Panc1 (cell line): ENCODE data around the gene TYRP1. TPM values are rescaled to one million over a fixed set of nuclear protein-coding genes. Genes with fewer than 3 reads are reported as not detected.
"Not testable (repeated sequence)": the region's sequence is repeated elsewhere in the genome, so short reads cannot be mapped to it uniquely, and the experiment has no call there.

Experiments
- ATAC-seq: fragments of 200-7000 bp; cut with Tn5 transposase; 2 replicates; pipeline ENCODE4 v1.9.1; 2020; ENCODE audit warnings: mild to moderate bottlenecking, moderate library complexity
- BruUV-seq: library from RNA; stranded (reverse); fragments of 400-500 nt; replicated peaks from 2 replicates; lab custom pipeline; 2021; lab: Mats Ljungman, UMichigan
- CTCF ChIA-PET: fragments of 300-600 bp; sonication (Branson Sonifier 250); formaldehyde crosslinking; loops from one replicate; lab custom pipeline; 2022; ENCODE audit warnings: antibody characterized with exemption; lab: Charles Lee
- POLR2A ChIA-PET: fragments of 300-600 bp; sonication (Branson Sonifier 250); formaldehyde crosslinking; loops from one replicate; lab custom pipeline; 2022; ENCODE audit warnings: antibody characterized with exemption; lab: Charles Lee
- DNase-seq: peaks from one replicate; pipeline ENCODE4 v3.0.0-alpha.2; 2010; ENCODE audit warnings: low read depth, low spot score
- H3K27ac ChIP-seq: 2 replicates; pipeline ENCODE4 v1.5.1; 2011; ENCODE audit warnings: mild to moderate bottlenecking, low read length, inconsistent platforms
- H3K27me3 ChIP-seq: fragments of 200-500 bp; sonication (Bioruptor generic); 2 replicates; pipeline ENCODE4 v1.6.0; 2014; ENCODE audit warnings: low read length, inconsistent platforms; ENCODE audit not compliant: control insufficient read depth, insufficient read depth
- H3K36me3 ChIP-seq: fragments of 200-500 bp; sonication (Bioruptor generic); 2 replicates; pipeline ENCODE4 v1.5.1; 2014; ENCODE audit warnings: inconsistent platforms, mild to moderate bottlenecking, low read length, moderate library complexity; ENCODE audit not compliant: control insufficient read depth, insufficient read depth
- H3K4me1 ChIP-seq: 2 replicates; pipeline ENCODE4 v1.5.1; 2011; ENCODE audit warnings: inconsistent platforms, mild to moderate bottlenecking, low read length, moderate library complexity; ENCODE audit not compliant: control insufficient read depth, insufficient read depth
- H3K4me3 ChIP-seq, 2 experiments: 2 replicates each; pipeline ENCODE4 v1.5.1; 2011 to 2012; ENCODE audit warnings: low read depth in 2 of 2, low read length in 2 of 2, mild to moderate bottlenecking in 2 of 2, inconsistent platforms in 1 of 2, moderate library complexity in 1 of 2
- H3K9me3 ChIP-seq: fragments of 200-500 bp; sonication (Bioruptor generic); 2 replicates; pipeline ENCODE4 v1.5.1; 2014; ENCODE audit warnings: low read depth, mild to moderate bottlenecking, inconsistent platforms, low read length, moderate library complexity; ENCODE audit not compliant: control insufficient read depth, insufficient read depth
- POLR2AphosphoS5 ChIP-seq: IDR thresholded peaks from 2 replicates; pipeline ENCODE4 v1.6.1; 2012; ENCODE audit warnings: mild to moderate bottlenecking, low read depth, low read length, moderate library complexity
- SIN3A ChIP-seq: IDR thresholded peaks from 2 replicates; pipeline ENCODE4 v1.6.1; 2012; ENCODE audit warnings: low read depth, mild to moderate bottlenecking, low read length, moderate library complexity, borderline replicate concordance; ENCODE audit not compliant: insufficient read depth
- TCF7L2 ChIP-seq: IDR thresholded peaks from 2 replicates; pipeline ENCODE4 v1.6.1; 2011; ENCODE audit warnings: mild to moderate bottlenecking, low read depth, low read length, inconsistent platforms
- in situ Hi-C: cut with HindIII; loops from 2 replicates; pipeline ENCODE4 v1.10.0; 2016; ENCODE audit warnings: low sequenced_read_pairs, low pct_unique_long_range_greater_than_20kb
- intact Hi-C: fragments of 100-400 bp; cut with micrococcal nuclease; formaldehyde crosslinking; loops from one replicate; pipeline ENCODE4 v1.10.0; 2022; ENCODE audit not compliant: unreplicated experiment
- total RNA-seq: library from RNA; stranded (reverse); gene quantifications from one replicate; pipeline ENCODE4 v1.2.1, GENCODE V29; 2021; ENCODE audit not compliant: unreplicated experiment
- TF ChIP-seq, protein P1 (sequence below), 2 experiments: IDR thresholded peaks; 2 replicates each; pipeline ENCODE4 v1.6.1; 2011 to 2012; ENCODE audit warnings: low read depth in 2 of 2, control low read depth in 1 of 2, low read length in 1 of 2, mild to moderate bottlenecking in 1 of 2, moderate library complexity in 1 of 2; ENCODE audit not compliant: insufficient read depth in 1 of 2
- TF ChIP-seq, protein P2 (sequence below): fragments of 450-650 bp; IDR thresholded peaks from 2 replicates; pipeline ENCODE4 v1.5.1; 2017; ENCODE audit warnings: mild to moderate bottlenecking

The TYRP1 gene
- total RNA-seq, 1 experiment from 2014 or later = 0.23 TPM

DNA sequence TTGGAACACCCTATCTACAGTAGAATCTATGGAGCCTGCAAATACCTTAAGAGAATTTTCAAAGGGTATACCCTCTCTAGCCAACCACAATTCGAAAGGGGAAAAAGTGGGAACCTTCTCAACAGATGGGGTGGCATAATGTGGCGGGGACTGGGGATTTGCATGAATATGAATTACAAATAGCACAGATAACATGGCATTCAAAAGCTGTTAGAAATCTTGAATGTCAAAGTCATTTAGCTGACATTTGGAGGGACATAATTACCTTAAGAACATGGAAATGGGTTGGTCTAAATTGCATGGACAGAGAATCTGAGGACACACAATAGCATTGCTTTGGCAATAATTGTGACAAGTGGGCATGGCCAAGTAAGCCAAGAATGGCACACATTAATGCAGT is 23.2 kb upstream of the TYRP1 start:
- no peak overlapping the region for H3K4me3 ChIP-seq
- TF ChIP-seq TCF7L2 (no peak), POLR2AphosphoS5 (no peak), SIN3A (no peak)
- TF ChIP-seq, protein P1, sequence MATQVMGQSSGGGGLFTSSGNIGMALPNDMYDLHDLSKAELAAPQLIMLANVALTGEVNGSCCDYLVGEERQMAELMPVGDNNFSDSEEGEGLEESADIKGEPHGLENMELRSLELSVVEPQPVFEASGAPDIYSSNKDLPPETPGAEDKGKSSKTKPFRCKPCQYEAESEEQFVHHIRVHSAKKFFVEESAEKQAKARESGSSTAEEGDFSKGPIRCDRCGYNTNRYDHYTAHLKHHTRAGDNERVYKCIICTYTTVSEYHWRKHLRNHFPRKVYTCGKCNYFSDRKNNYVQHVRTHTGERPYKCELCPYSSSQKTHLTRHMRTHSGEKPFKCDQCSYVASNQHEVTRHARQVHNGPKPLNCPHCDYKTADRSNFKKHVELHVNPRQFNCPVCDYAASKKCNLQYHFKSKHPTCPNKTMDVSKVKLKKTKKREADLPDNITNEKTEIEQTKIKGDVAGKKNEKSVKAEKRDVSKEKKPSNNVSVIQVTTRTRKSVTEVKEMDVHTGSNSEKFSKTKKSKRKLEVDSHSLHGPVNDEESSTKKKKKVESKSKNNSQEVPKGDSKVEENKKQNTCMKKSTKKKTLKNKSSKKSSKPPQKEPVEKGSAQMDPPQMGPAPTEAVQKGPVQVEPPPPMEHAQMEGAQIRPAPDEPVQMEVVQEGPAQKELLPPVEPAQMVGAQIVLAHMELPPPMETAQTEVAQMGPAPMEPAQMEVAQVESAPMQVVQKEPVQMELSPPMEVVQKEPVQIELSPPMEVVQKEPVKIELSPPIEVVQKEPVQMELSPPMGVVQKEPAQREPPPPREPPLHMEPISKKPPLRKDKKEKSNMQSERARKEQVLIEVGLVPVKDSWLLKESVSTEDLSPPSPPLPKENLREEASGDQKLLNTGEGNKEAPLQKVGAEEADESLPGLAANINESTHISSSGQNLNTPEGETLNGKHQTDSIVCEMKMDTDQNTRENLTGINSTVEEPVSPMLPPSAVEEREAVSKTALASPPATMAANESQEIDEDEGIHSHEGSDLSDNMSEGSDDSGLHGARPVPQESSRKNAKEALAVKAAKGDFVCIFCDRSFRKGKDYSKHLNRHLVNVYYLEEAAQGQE (IDR thresholded peaks at IDR 0.05; ENCODE audit: insufficient read depth in 1 of 2, low read depth in 2 of 2, low read length in 1 of 2) = no peak
- TF ChIP-seq, protein P2, sequence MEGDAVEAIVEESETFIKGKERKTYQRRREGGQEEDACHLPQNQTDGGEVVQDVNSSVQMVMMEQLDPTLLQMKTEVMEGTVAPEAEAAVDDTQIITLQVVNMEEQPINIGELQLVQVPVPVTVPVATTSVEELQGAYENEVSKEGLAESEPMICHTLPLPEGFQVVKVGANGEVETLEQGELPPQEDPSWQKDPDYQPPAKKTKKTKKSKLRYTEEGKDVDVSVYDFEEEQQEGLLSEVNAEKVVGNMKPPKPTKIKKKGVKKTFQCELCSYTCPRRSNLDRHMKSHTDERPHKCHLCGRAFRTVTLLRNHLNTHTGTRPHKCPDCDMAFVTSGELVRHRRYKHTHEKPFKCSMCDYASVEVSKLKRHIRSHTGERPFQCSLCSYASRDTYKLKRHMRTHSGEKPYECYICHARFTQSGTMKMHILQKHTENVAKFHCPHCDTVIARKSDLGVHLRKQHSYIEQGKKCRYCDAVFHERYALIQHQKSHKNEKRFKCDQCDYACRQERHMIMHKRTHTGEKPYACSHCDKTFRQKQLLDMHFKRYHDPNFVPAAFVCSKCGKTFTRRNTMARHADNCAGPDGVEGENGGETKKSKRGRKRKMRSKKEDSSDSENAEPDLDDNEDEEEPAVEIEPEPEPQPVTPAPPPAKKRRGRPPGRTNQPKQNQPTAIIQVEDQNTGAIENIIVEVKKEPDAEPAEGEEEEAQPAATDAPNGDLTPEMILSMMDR = no peak
- H3K27ac ChIP-seq = no peak overlapping the region
- no peaks in the 10 kb centered on the region for H3K4me1 ChIP-seq
- CTCF ChIA-PET = no interaction called here
- no peaks in the 10 kb centered on the region for H3K27me3 ChIP-seq
- H3K9me3 ChIP-seq = no peaks in the 10 kb centered on the region
- no peaks in the 10 kb centered on the region for H3K36me3 ChIP-seq
- ATAC-seq (no peak), DNase-seq (no peak)
- POLR2A ChIA-PET = no interaction called here
- in situ Hi-C loops = no loop called here
- BruUV-seq = no TSS peak
- intact Hi-C loops = no loop called here

DNA sequence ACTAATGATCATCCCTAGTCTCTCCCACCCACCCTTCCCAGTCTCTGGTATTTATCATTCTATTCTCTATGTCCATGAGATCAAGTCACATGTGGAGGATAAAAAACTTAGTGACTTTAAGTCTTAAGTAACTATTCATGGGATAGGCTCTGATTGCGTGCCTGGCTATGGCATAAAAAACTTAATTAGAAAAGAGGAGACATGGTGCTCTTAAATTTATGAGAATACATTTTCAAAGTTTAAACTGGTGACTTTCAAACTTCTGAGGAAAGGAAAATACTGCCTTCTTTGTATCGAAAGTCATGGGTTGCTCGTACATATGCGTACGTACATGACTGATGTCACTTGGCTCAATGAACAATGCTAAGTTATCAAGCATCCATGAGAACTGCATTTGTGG is 18.2 kb upstream of the TYRP1 start:
- Histone ChIP-seq H3K36me3 (no peaks in the 10 kb centered on the region), H3K27ac (no peak overlapping the region), H3K4me3 (no peak overlapping the region), H3K4me1 (no peaks in the 10 kb centered on the region), H3K27me3 (no peaks in the 10 kb centered on the region), H3K9me3 (no peaks in the 10 kb centered on the region)
- in situ Hi-C loops = no loop called here
- CTCF ChIA-PET = no interaction called here
- no peak for ATAC-seq
- BruUV-seq = no TSS peak
- intact Hi-C loops = no loop called here
- no peak for DNase-seq
- TF ChIP-seq, protein P2 = no peak
- TF ChIP-seq SIN3A = no peak
- no peak for TF ChIP-seq POLR2AphosphoS5
- TF ChIP-seq TCF7L2 = no peak
- TF ChIP-seq, protein P1 (IDR thresholded peaks at IDR 0.05; ENCODE audit: insufficient read depth in 1 of 2, low read depth in 2 of 2, low read length in 1 of 2) = no peak
- POLR2A ChIA-PET = no interaction called here

DNA sequence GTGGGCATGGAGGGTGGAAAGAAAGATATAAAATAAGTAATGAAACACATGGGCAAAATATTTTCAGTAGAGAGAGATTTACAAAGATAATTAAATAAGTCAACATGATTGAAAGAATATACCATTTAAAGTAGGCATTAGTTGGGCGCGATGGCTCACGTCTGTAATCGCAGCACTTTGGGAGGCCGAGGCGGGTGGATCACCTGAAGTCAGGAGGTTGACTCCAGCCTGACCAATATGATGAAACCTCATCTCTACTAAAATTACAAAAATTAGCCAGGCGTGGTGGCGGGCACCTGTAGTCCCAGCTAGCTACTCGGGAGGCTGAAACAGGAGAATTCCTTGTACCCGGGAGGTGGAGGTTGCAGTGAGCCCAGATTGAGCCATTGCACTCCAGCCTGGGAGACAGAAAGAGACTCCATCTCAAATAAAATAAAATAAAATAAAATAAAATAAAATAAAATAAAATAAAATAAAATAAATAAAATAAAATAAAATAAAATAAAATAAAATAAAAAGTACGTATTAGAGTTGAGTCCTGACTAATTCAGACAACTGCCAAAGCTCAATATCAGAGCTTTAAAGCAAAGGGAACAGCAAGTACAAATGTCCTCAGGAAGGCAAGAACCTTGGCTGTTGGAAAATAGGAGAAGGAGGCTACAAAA is 15.6 kb upstream of the TYRP1 start:
- H3K4me1 ChIP-seq, intact Hi-C loops, CTCF ChIA-PET, DNase-seq, H3K36me3 ChIP-seq, POLR2A ChIA-PET, H3K27ac ChIP-seq, H3K4me3 ChIP-seq, H3K27me3 ChIP-seq, ATAC-seq, H3K9me3 ChIP-seq, in situ Hi-C loops, BruUV-seq: not testable (repeated sequence)
